ENCODE data around the gene DCAF7.

The DCAF7 gene

DNA sequence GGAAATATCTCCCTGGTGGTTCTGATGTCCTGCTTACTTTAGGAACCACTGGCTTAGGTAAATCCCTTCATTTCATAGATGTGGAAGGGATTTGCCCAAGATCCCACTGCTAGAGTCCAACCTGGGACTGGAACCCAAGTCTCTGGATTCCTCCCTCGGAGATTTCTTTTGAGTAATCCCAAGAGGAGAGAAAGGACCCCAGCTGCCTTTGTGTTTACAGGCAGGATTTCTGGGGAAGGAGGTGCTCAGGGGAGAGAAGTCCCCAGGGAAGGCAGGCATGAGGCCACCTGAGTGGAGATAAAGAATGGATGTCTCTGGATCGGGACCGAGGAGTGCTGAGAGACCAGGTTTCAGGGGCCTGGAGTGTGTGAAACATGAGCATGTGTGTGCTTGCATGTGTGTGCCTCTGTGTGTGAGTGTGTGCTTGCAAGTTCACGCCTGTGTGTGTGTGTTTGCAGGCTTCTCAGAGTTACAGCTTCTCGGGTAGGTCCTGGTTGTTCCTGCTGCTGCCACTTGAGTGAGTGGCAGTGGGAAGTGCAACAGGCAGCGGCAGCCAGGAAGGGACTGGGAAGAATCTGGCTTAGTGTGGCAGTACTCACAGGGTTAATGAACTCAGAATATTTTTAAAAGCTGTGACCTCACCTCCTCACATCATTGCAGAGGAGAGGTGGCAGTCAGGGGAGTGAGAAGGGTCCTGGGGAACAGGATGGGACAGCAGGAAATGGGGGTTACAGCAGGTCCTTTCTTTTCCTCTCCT lies 24.9 kb upstream of the DCAF7 start:
- no peak for DNase-seq

DNA sequence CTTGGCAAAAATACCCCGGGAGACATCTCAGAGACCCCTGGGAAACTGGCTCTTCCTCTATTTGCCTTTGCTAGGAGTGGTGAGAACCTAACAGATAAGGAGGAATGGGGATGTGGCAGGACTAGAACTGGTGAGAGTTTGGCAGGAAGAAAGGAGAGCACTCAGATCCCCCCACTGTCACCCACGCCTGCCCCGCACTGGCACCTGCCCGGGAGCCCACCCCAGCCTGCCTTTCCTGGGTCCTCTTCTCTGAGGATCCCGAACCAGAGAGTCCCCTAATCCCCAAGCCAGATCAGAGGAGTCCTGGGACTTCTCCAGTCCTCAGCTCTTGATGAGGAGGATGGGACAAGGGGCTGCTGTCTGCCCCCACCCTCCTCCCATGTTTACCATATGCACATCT lies 23.4 kb upstream of the DCAF7 start:
- DNase-seq, result no peak

DNA sequence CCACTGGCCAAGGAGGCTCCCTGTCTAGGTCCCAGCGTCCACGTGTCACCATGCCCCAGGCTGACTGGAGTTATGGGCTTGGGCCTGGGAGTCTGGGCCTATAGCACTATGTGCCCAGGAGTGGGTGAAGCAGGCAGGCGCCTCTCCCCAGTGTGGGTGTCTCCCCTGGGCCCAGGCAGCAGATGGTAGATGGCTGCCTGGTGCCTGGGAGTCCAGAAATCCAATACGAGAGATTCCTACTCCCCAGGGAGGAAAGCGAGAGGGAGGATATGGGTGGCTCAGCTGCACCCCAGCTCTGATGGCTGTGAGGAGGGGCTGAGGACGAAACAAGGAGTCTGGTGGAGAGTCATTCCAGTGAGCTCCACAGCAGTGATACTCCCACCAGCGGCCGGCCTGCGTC lies 22.1 kb upstream of the DCAF7 start:
- no peak for DNase-seq

- no peak for DNase-seq
These were observed 20.3 kb upstream of the DCAF7 start for GRCh38 chr17:63529711-63530556.

GRCh38 chr17:63530557-63531021 lies 19.7 kb upstream of the DCAF7 start:
- DNase-seq, result no peak

- DNase-seq, result no peak
These were observed 19.0 kb upstream of the DCAF7 start for GRCh38 chr17:63531022-63531965.

- DNase-seq, result no peak
These were observed 16.7 kb upstream of the DCAF7 start for GRCh38 chr17:63533433-63534077.

DNA sequence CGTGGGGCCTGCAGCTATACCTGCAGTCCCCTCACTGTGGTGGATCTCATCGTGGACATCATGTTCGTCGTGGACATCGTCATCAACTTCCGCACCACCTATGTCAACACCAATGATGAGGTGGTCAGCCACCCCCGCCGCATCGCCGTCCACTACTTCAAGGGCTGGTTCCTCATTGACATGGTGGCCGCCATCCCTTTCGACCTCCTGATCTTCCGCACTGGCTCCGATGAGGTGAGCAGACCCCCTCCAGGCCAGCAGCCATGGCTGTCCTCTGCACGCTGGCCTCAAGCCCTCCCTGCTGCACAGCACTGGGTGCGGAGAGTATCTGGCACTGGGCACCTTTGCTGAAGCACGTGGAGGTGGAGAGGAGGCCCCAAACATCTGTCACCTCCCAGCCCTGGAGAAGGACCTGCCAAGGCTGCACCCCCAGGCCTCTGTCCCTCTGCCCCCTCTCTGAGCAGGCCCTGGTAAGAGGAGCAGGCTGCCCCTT lies 16.2 kb upstream of the DCAF7 start:
- DNase-seq, result no peak

DNA sequence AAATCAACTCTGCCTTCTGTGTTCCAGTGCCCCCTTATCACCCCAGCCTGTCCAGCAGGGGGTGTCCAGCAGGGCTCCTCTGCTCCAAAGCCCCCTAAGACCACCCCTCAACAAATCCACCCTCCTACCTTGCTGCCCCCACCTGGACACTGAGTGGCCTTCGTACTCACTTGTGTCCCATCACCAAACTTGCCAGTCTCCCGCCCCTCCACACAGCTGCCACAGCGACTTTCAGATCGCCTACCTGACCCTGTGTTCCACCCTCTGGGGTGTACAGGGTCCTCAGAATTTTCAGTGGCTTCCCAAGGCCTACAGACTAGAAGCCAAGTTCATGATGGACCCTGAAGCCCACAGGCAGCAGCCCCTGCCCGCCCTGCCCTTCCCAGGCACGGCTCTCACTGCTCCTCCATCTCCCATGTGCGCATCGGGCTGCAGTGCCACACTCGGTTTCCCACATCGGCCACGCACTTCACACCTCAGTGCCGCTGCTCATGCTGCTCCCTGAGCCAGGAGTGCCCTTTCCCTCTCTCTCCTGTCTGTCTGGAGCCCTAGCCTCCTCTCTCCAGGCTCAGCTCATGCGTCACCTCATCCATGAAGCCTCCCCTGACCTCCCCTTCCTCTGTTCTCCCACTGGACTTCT lies 15.3 kb upstream of the DCAF7 start:
- no peak for DNase-seq

- DNase-seq, result no peak
These were observed 14.6 kb upstream of the DCAF7 start for GRCh38 chr17:63535640-63536039.

DNA sequence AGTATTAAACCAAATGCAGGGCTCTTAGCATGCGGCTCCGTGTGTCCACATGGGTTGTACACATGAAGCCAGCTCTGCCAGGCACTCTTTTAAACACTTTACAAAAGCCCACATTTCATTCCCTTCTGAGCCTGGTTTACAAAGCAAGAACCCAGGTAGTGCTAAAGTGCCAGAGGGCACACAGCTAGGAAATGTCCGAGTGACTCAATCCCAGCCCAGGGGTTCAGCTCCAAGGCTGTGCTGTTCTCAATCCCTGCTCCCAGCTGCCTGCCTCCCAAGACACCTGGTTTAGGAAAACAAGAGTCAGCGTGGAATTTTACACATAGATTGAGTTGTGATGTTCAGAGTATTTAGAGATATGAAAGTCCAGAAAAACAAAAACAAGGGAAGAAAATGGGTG lies 13.3 kb upstream of the DCAF7 start:
- DNase-seq, result no peak

GRCh38 chr17:63537991-63538692 lies 12.1 kb upstream of the DCAF7 start:
- DNase-seq, result peak; percentile 35

DNA sequence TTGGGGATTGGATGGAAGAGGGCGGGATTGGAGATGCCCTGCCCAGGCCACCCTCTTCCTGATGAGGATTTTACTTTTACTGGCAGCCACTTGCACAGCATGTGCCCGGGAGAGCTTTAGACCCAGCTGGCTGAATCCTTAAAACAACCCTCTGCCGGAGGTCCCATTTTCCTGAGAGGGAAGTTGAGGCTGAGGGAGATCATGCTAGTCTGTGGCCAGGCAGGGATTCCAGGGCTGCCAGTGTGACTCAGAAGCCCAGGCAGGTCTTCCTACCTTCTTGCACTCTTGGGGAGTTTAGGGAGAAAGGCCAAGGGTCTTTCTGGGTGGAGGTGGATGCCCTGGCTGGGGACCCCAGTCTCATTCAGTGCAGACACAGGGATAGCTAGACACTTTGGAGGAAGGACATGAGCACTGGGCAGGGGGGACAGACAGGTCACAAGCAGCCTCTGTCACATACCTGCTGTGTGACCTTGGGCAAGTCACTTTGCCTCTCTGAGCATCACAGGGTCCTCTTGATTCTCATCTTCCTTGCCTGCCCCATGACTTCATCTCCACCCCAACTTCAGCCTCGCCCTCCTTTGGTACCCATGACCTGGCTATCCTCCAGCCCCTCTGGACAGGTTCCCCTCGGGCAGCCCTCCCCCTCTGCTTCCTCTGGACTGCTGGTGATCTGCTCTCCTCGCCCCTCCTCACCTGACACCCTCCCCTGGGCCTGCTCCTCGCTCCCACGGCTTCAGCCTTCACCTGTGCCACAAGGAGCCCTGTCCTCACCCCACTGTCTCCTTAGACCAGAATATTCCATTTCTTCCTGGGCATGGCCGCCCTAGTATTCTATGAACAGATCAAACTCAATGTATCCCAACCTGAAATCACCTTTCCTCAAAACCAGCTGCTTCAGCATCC lies 11.3 kb upstream of the DCAF7 start:
- no peak for DNase-seq

DNA sequence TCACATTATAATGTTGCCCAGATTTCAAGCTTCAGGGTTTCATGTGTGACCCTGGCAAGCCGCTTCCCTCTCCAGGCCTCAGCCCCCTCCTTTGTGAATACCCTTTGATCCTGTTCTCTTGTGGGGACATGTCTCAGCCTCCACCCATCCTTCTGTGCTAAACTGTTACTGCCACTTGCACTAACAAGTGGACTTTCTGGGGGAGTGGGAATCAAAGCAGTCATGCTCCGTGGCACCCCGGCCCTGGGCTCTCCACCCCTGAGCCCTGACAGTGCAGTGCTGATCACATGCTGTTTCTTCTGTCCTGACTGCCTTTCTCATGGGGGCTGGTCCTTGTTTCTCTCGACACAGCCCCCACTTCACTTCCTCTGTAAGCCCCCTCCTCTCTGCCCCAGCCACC lies 9.7 kb upstream of the DCAF7 start:
- DNase-seq, result no peak

DNA sequence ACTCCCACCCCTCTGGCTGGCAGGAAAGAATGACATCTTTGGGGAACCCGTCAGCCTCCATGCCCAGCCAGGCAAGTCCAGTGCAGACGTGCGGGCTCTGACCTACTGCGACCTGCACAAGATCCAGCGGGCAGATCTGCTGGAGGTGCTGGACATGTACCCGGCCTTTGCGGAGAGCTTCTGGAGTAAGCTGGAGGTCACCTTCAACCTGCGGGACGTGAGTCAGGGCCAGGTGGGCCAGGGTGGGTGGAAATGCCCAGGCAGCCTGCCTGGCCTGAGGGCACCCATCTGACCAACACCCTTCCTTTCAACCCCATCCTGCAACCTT lies 8.1 kb upstream of the DCAF7 start:
- DNase-seq, result no peak

GRCh38 chr17:63542942-63543821 lies 7.1 kb upstream of the DCAF7 start:
- DNase-seq, result no peak

DNA sequence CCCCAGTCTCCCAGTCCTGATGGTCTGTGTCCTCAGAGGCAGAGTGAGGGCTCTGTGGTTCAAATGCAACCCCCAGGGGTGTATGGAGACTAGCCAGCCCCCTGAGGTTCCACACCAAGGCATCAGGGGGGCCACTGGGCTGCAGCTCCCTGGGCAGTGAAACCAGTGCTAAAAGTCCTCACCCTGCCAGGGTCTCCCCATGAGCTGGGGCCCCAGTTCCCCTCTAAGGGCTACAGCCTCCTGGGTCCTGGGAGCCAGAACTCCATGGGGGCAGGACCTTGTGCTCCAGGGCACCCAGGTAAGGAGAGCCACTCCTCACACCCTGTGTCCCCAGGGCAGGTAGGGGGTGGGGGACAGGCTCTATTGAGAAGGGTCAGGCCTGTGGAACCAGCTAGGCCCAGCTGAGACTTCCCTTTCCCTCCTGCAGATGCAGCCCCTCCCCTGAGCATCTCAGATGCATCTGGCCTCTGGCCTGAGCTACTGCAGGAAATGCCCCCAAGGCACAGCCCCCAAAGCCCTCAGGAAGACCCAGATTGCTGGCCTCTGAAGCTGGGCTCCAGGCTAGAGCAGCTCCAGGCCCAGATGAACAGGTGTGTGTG lies 6.4 kb upstream of the DCAF7 start:
- no peak for DNase-seq

- DNase-seq, result no peak
These were observed 5.6 kb upstream of the DCAF7 start for GRCh38 chr17:63544467-63545301.

Measured in activated naive CD4-positive, alpha-beta T cell treated with anti-CD3 and anti-CD28 coated beads, Interleukin-2, amount 50 U/mL, for 16 hours (primary cell).